Keratinocyte (primary cell): ENCODE data around the gene TBXT. TPM values are rescaled to one million over a fixed set of nuclear protein-coding genes. Genes with fewer than 3 reads are reported as not detected.

Experiments used
- DNase-seq: peaks from one replicate; pipeline ENCODE4 v3.0.0-alpha.2; 2011; ENCODE audit warnings: low read depth, missing footprints, low spot score
- FAIRE-seq: peaks from 2 replicates; lab custom pipeline; 2011; peaks lifted over from hg19 to GRCh38; lab: Jason Lieb, UNC
- H2AFZ ChIP-seq: 2 replicates; pipeline ENCODE4 v1.6.0; 2012; ENCODE audit warnings: low read length, control low read depth, inconsistent platforms; ENCODE audit not compliant: control insufficient read depth
- H3K27ac ChIP-seq: 2 replicates; pipeline ENCODE4 v1.5.1; 2011; ENCODE audit warnings: low read length; ENCODE audit not compliant: control insufficient read depth, insufficient read depth
- H3K27me3 ChIP-seq: 3 replicates; pipeline ENCODE4 v1.6.0; 2011; ENCODE audit warnings: low read length; ENCODE audit not compliant: control insufficient read depth, insufficient read depth; ENCODE audit errors: extremely low read depth
- H3K36me3 ChIP-seq, 2 experiments: 2 replicates in 1 of 2; 3 replicates in 1 of 2; pipeline ENCODE4 v1.5.1; 2011; ENCODE audit warnings: low read length in 2 of 2, mild to moderate bottlenecking in 1 of 2; ENCODE audit not compliant: control insufficient read depth in 2 of 2, insufficient read depth in 2 of 2; ENCODE audit errors: extremely low read depth in 1 of 2
- H3K4me1 ChIP-seq: 3 replicates; pipeline ENCODE4 v1.5.1; 2011; ENCODE audit warnings: low read length; ENCODE audit not compliant: control insufficient read depth, insufficient read depth; ENCODE audit errors: extremely low read depth
- H3K4me2 ChIP-seq: 3 replicates; pipeline ENCODE4 v1.6.0; 2011; ENCODE audit warnings: low read depth, low read length; ENCODE audit not compliant: control insufficient read depth, insufficient read depth; ENCODE audit errors: extremely low read depth
- H3K4me3 ChIP-seq, 3 experiments: fragments of 200-600 bp in 1 of 3; sonication (generic) in 1 of 3; 2 replicates in 2 of 3; 3 replicates in 1 of 3; pipeline ENCODE4 v1.5.1; 2011 to 2016; ENCODE audit warnings: low read length in 3 of 3, mild to moderate bottlenecking in 3 of 3, control low read depth in 2 of 3, inconsistent platforms in 1 of 3, low read depth in 1 of 3, mixed read lengths in 1 of 3, mixed run types in 1 of 3, moderate library complexity in 1 of 3; ENCODE audit not compliant: control insufficient read depth in 2 of 3, insufficient read depth in 2 of 3; ENCODE audit errors: extremely low read depth in 1 of 3
- H3K79me2 ChIP-seq: 2 replicates; pipeline ENCODE4 v1.6.0; 2012; ENCODE audit warnings: low read length; ENCODE audit not compliant: control insufficient read depth, insufficient read depth
- H3K9ac ChIP-seq: 3 replicates; pipeline ENCODE4 v1.6.0; 2011; ENCODE audit warnings: low read length; ENCODE audit not compliant: control insufficient read depth, insufficient read depth; ENCODE audit errors: extremely low read depth
- H3K9me1 ChIP-seq: 3 replicates; pipeline ENCODE4 v1.6.0; 2011; ENCODE audit warnings: low read length; ENCODE audit not compliant: control insufficient read depth, insufficient read depth; ENCODE audit errors: extremely low read depth
- H3K9me3 ChIP-seq: 2 replicates; pipeline ENCODE4 v1.5.1; 2012; ENCODE audit warnings: low read depth, low read length; ENCODE audit not compliant: control insufficient read depth
- H4K20me1 ChIP-seq: 3 replicates; pipeline ENCODE4 v1.6.0; 2011; ENCODE audit warnings: low read length; ENCODE audit not compliant: control insufficient read depth, insufficient read depth; ENCODE audit errors: extremely low read depth
- CTCF ChIP-seq, 3 experiments: IDR thresholded peaks in 1 of 3; conservative IDR thresholded peaks in 1 of 3; optimal IDR thresholded peaks in 1 of 3; 2 replicates in 2 of 3; 3 replicates in 1 of 3; pipeline versions ENCODE3 to v1.5.1; 2011; ENCODE audit warnings: low read length in 3 of 3, mild to moderate bottlenecking in 3 of 3, moderate library complexity in 2 of 3, control low read depth in 1 of 3, inconsistent platforms in 1 of 3; ENCODE audit not compliant: insufficient read depth in 2 of 3; ENCODE audit errors: extremely low read depth in 1 of 3
- EZH2 ChIP-seq: IDR thresholded peaks from one replicate; pipeline ENCODE4 v1.6.1; 2012; ENCODE audit warnings: inconsistent platforms, mild to moderate bottlenecking, low read length, moderate library complexity
- dilution Hi-C: fragments of 300-500 bp; cut with MboI; formaldehyde crosslinking; loops from one replicate; pipeline ENCODE4 v1.7.0; 2020; ENCODE audit warnings: low sequenced_read_pairs; ENCODE audit not compliant: extremely low pct_ligation_motif_present
- polyA plus RNA-seq, 5 experiments: library from polyadenylated mRNA; depleted of rRNA in 3 of 5; stranded (reverse) in 3 of 5; stranded (forward) in 1 of 5; unstranded in 1 of 5; fragments of >200 nt; gene quantifications; 1 replicate in 1 of 5; 2 replicates in 3 of 5; 3 replicates in 1 of 5; pipeline versions ENCODE4 v1.2.1 to v1.2.3, GENCODE V29; 2011 to 2012; ENCODE audit warnings: missing spikeins in 2 of 5, low read depth in 1 of 5, low replicate concordance in 1 of 5

TBXT gene
- polyA plus RNA-seq, 1 donor (not counting 4 experiments of a cell fraction or from before 2014, with no cell fraction given) = not detected

- H3K36me3 ChIP-seq = no peaks in the 10 kb centered on the region
- no peak overlapping the region for H3K27ac ChIP-seq
- no peaks in the 10 kb centered on the region for H3K4me1 ChIP-seq
- TF ChIP-seq EZH2 (no peak), CTCF (optimal IDR thresholded peaks at IDR 0.05 in 1 of 3, IDR thresholded peaks at IDR 0.05 in 1 of 3, conservative IDR thresholded peaks at IDR 0.05 in 1 of 3; ENCODE audit: extremely low read depth in 1 of 3, insufficient read depth in 2 of 3, low read length in 3 of 3) (no peak)
- no peaks in the 10 kb centered on the region for H3K27me3 ChIP-seq
- no peaks in the 10 kb centered on the region for H4K20me1 ChIP-seq
- no peaks in the 10 kb centered on the region for H3K79me2 ChIP-seq
- H3K9ac ChIP-seq = no peak overlapping the region
- DNase-seq (no peak), FAIRE-seq (no peak)
- no peaks in the 10 kb centered on the region for H3K9me1 ChIP-seq
- H3K4me3 ChIP-seq = no peak overlapping the region
- H2AFZ ChIP-seq = no peak overlapping the region
- dilution Hi-C loops = no loop called here
- H3K9me3 ChIP-seq = no peaks in the 10 kb centered on the region
- H3K4me2 ChIP-seq = no peak overlapping the region
Measured at GRCh38 chr6:166121726-166122125, 45.9 kb downstream of the TBXT start.

GRCh38 chr6:166119116-166119911, 48.3 kb downstream of the TBXT start:
- Histone ChIP-seq H3K4me2 (no peak overlapping the region), H3K9me1 (no peaks in the 10 kb centered on the region), H3K4me3 (no peak overlapping the region), H2AFZ (no peak overlapping the region), H3K9ac (no peak overlapping the region), H3K27ac (no peak overlapping the region), H3K27me3 (no peaks in the 10 kb centered on the region), H3K4me1 (no peaks in the 10 kb centered on the region), H3K9me3 (no peaks in the 10 kb centered on the region), H3K79me2 (no peaks in the 10 kb centered on the region), H4K20me1 (no peaks in the 10 kb centered on the region), H3K36me3 (no peaks in the 10 kb centered on the region)
- FAIRE-seq (no peak), DNase-seq (no peak)
- TF ChIP-seq CTCF (optimal IDR thresholded peaks at IDR 0.05 in 1 of 3, IDR thresholded peaks at IDR 0.05 in 1 of 3, conservative IDR thresholded peaks at IDR 0.05 in 1 of 3; ENCODE audit: extremely low read depth in 1 of 3, insufficient read depth in 2 of 3, low read length in 3 of 3) (no peak), EZH2 (no peak)
- dilution Hi-C loops = no loop called here
